Natural killer cell (primary cell): ENCODE data around the gene MPO. TPM values are rescaled to one million over a fixed set of nuclear protein-coding genes. Genes with fewer than 3 reads are reported as not detected.

Experiments used
- ATAC-seq, 3 donors: fragments of 150-1000 bp in 2 of 3; fragments of 200-7000 bp in 1 of 3; cut with Tn5 transposase; 1 replicate in 1 of 3; 2 replicates in 2 of 3; pipeline ENCODE4 v1.10.0; 2021; ENCODE audit warnings: mild to moderate bottlenecking in 2 of 3, moderate library complexity in 2 of 3
- DNase-seq, 2 donors: peaks; one replicate each; pipeline versions ENCODE4 v3.0.0 to v3.0.0-alpha.2; 2013 to 2021; ENCODE audit warnings: mixed read lengths in 1 of 2
- H3K27ac ChIP-seq: one replicate; pipeline ENCODE4 v1.5.1; 2013; ENCODE audit warnings: mild to moderate bottlenecking, low read length
- H3K27me3 ChIP-seq: one replicate; pipeline ENCODE4 v1.6.1; 2013; ENCODE audit warnings: low read length; ENCODE audit not compliant: control insufficient read depth, insufficient read depth
- H3K36me3 ChIP-seq: one replicate; pipeline ENCODE4 v1.6.1; 2013; ENCODE audit warnings: low read length; ENCODE audit not compliant: control insufficient read depth, insufficient read depth
- H3K4me1 ChIP-seq: one replicate; pipeline ENCODE4 v1.6.1; 2013; ENCODE audit warnings: low read length; ENCODE audit not compliant: control insufficient read depth, insufficient read depth
- H3K4me3 ChIP-seq: one replicate; pipeline ENCODE4 v1.5.1; 2013; ENCODE audit warnings: low read length
- H3K9me3 ChIP-seq: one replicate; pipeline ENCODE4 v1.6.1; 2013; ENCODE audit warnings: low read length; ENCODE audit not compliant: control insufficient read depth, insufficient read depth
- H3K27ac Mint-ChIP-seq, 2 donors: one replicate each; pipeline ENCODE4 v1.8.0; 2022; ENCODE audit warnings: mild to moderate bottlenecking in 2 of 2, mixed read lengths in 2 of 2, moderate library complexity in 1 of 2
- H3K27me3 Mint-ChIP-seq, 2 donors: one replicate each; pipeline ENCODE4 v1.8.0; 2022; ENCODE audit warnings: low read depth in 2 of 2, mixed read lengths in 2 of 2
- H3K36me3 Mint-ChIP-seq: one replicate; pipeline ENCODE4 v1.8.0; 2022; ENCODE audit warnings: mixed read lengths
- H3K4me1 Mint-ChIP-seq, 2 donors: one replicate each; pipeline ENCODE4 v1.8.0; 2022; ENCODE audit warnings: mixed read lengths in 2 of 2
- H3K4me3 Mint-ChIP-seq: one replicate; pipeline ENCODE4 v1.8.0; 2022; ENCODE audit warnings: mild to moderate bottlenecking, moderate library complexity, mixed read lengths
- H3K9me3 Mint-ChIP-seq, 2 donors: one replicate each; pipeline ENCODE4 v1.8.0; 2022; ENCODE audit warnings: mixed read lengths in 2 of 2
- CTCF ChIP-seq: fragments of 200-600 bp; IDR thresholded peaks from one replicate; pipeline ENCODE4 v1.8.0; 2022; ENCODE audit warnings: antibody characterized with exemption
- WGBS: methylation state at CpG from one replicate; pipeline ENCODE4 v1.1.7; 2013; ENCODE audit warnings: missing lambda C conversion rate; ENCODE audit not compliant: insufficient coverage; 5-methylcytosine and 5-hydroxymethylcytosine counted together
- intact Hi-C: fragments of 100-400 bp; cut with micrococcal nuclease; formaldehyde crosslinking; loops from one replicate; pipeline ENCODE4 v1.14.2; 2022
- total RNA-seq, 4 donors: library from RNA; stranded (reverse); fragments of 120-200 nt in 1 of 4; gene quantifications; one replicate each; pipeline versions ENCODE4 v1.2.3 to v1.2.4, GENCODE V29; 2013 to 2022

Gene MPO
- total RNA-seq, 3 donors from 2014 or later (not counting 1 experiment from before 2014, with no cell fraction given) = 1.8 to 1.9 TPM; not detected in 1

GRCh38 chr17:58282442-58282841 is 1.7 kb upstream of the MPO start:
- Histone ChIP-seq H3K4me3 (no peak overlapping the region), H3K36me3 (no peaks in the 10 kb centered on the region), H3K27ac (no peak overlapping the region), H3K9me3 (no peaks in the 10 kb centered on the region), H3K4me1 (peaks cover 12% of the 10 kb centered on the region), H3K27me3 (no peaks in the 10 kb centered on the region)
- Mint-ChIP-seq H3K9me3 (no peaks in the 10 kb centered on the region), H3K27ac (no peak overlapping the region), H3K36me3 (no peaks in the 10 kb centered on the region), H3K27me3 (peaks cover 21 to 23% of the 10 kb centered on the region in 2 donors), H3K4me3 (no peak overlapping the region), H3K4me1 (peaks cover 5 to 9% of the 10 kb centered on the region in 2 donors)
- WGBS = 90% methylated on average over 4 of the region's 6 CpGs
- DNase-seq (no peak), ATAC-seq (no peak)
- no peak for TF ChIP-seq CTCF
- intact Hi-C loops = no loop called here

- H3K27ac ChIP-seq = no peak overlapping the region
- H3K9me3 ChIP-seq = no peaks in the 10 kb centered on the region
- Mint-ChIP-seq H3K9me3 (no peaks in the 10 kb centered on the region), H3K27me3 (peaks cover 20 to 21% of the 10 kb centered on the region in 2 donors), H3K36me3 (no peaks in the 10 kb centered on the region), H3K27ac (no peak overlapping the region), H3K4me1 (peaks cover 5 to 10% of the 10 kb centered on the region in 2 donors), H3K4me3 (no peak overlapping the region)
- H3K27me3 ChIP-seq = no peaks in the 10 kb centered on the region
- TF ChIP-seq CTCF = no peak
- no peaks in the 10 kb centered on the region for H3K36me3 ChIP-seq
- peaks cover 12% of the 10 kb centered on the region for H3K4me1 ChIP-seq
- DNase-seq (no peak), ATAC-seq (no peak)
- WGBS = 17% methylated on average over 2 of the region's 2 CpGs
- H3K4me3 ChIP-seq = no peak overlapping the region
- intact Hi-C loops = no loop called here
Observed at GRCh38 chr17:58281511-58282011, 826 bp upstream of the MPO start.

DNA sequence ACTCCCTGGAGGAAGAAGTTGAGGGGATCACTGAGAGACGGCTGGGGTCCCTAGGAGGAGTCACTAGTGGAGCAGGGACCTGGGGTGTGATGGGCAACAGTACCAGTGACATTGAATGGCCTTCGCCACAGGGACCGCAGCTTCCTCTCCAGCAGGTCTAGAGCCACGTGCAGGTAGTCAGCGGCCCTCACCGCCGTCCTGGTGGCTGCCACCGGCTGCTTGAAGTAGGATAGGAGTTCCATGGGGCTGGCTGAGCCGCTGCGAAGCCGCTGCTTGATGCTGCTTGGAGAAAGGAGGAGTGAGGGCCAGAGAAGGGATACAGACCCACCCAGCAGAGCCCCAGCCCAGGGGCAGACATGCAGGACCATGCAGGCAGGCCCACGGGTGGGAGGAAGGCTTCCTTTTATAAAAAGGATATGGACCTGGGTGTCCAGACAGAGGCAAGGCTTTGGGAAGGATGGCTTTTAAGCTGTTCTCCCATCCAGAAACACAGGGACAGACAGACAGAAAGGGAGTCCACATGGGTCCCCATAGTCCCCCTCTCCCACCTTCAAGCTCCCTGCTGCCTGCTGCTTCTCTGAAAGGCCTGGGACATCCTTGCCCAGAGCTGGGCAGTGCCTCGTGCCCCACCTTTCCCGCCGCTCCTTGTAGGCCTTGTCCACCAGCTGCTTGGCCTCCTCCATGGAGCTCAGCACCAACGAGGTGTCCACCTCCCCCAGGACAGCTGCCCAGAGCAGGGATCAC is 827 bp downstream of the MPO start:
- no peaks in the 10 kb centered on the region for H3K9me3 Mint-ChIP-seq
- Histone ChIP-seq H3K36me3 (no peaks in the 10 kb centered on the region), H3K4me1 (peaks cover 12% of the 10 kb centered on the region), H3K27ac (no peak overlapping the region), H3K9me3 (no peaks in the 10 kb centered on the region), H3K27me3 (no peaks in the 10 kb centered on the region), H3K4me3 (no peak overlapping the region)
- TF ChIP-seq CTCF = no peak
- intact Hi-C loops = no loop called here
- DNase-seq (no peak), ATAC-seq (peak in 2 of 3 donors; percentile 54 to 55)
- peaks cover 5 to 10% of the 10 kb centered on the region in 2 donors for H3K4me1 Mint-ChIP-seq
- peaks cover 15 to 21% of the 10 kb centered on the region in 2 donors for H3K27me3 Mint-ChIP-seq
- H3K27ac Mint-ChIP-seq = no peak overlapping the region
- H3K4me3 Mint-ChIP-seq = no peak overlapping the region
- H3K36me3 Mint-ChIP-seq = no peaks in the 10 kb centered on the region
- 60% methylated on average over 16 of the region's 16 CpGs for WGBS
